SH-SY5Y (cell line): Measurements from ENCODE around the gene SMG9.

Experiments used
- GATA2 ChIP-seq: IDR thresholded peaks from 2 replicates; pipeline ENCODE4 v1.6.1; 2011; ENCODE audit warnings: mild to moderate bottlenecking, low read depth, low read length
- GATA3 ChIP-seq: IDR thresholded peaks from 2 replicates; pipeline ENCODE4 v1.6.1; 2011; ENCODE audit warnings: low read depth, mild to moderate bottlenecking, low read length, moderate library complexity

DNA sequence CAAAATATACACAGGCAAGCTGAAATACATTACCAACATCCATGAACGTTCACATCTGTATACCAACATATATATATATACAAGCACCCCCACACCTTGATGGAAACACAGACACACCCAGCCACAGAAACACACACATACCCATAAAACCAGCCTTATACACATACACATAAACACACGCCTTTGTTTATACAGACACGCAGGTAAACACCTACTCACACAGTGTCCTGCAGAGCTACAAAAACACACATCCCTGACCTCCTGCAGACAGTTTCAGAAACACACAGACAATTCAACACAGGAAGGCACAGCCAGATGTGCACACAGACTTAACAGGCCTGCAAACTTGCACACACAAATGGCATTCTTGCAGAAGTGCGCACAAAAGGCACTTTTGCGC lies 60.2 kb downstream of the SMG9 start:
- TF ChIP-seq GATA3 = no peak
- no peak for TF ChIP-seq GATA2
